HepG2 (cell line): ENCODE data around the gene NECAB2. TPM values are rescaled to one million over a fixed set of nuclear protein-coding genes. Genes with fewer than 3 reads are reported as not detected.

Source experiments
- ATF7 ChIP-seq, 2 experiments: fragments of 450-650 bp in 1 of 2; sonication (generic) in 1 of 2; formaldehyde crosslinking in 1 of 2; IDR thresholded peaks; 2 replicates each; pipeline versions ENCODE4 v1.4.0 to v1.6.1; 2016 to 2020; ENCODE audit warnings: antibody characterized with exemption in 1 of 2, mild to moderate bottlenecking in 1 of 2, missing genetic modification reagents in 1 of 2
- DNMT3B ChIP-seq: conservative IDR thresholded peaks from 2 replicates; pipeline ENCODE4 v1.6.1; 2016; ENCODE audit warnings: missing biosample characterization, control low read depth
- EHMT2 ChIP-seq: fragments of 200-600 bp; sonication (generic); IDR thresholded peaks from 2 replicates; pipeline ENCODE4 v1.7.0; 2017; ENCODE audit warnings: antibody characterized with exemption, low read depth, low read length, borderline replicate concordance
- ELF3 ChIP-seq: IDR thresholded peaks from 2 replicates; pipeline ENCODE4 v1.6.1; 2016; ENCODE audit warnings: missing genetic modification reagents, missing compliant biosample characterization
- HNF4G ChIP-seq, 2 experiments: sonication (generic) in 1 of 2; formaldehyde crosslinking in 1 of 2; IDR thresholded peaks; 2 replicates each; pipeline versions ENCODE4 v1.4.0 to v1.6.1; 2011 to 2020; ENCODE audit warnings: borderline replicate concordance in 2 of 2, low read depth in 2 of 2, mild to moderate bottlenecking in 2 of 2, low read length in 1 of 2, missing genetic modification reagents in 1 of 2, moderate library complexity in 1 of 2
- JUND ChIP-seq: sonication (generic); formaldehyde crosslinking; IDR thresholded peaks from 2 replicates; pipeline ENCODE4 v1.8.0; 2022; ENCODE audit warnings: mild to moderate bottlenecking, missing genetic modification reagents
- NR2C2 ChIP-seq: sonication (generic); formaldehyde crosslinking; IDR thresholded peaks from 2 replicates; pipeline ENCODE4 v1.4.0; 2020; ENCODE audit warnings: missing genetic modification reagents, mild to moderate bottlenecking, moderate library complexity, borderline replicate concordance
- TGIF2 ChIP-seq: IDR thresholded peaks from 2 replicates; pipeline ENCODE4 v1.6.1; 2016; ENCODE audit warnings: control low read depth, missing compliant biosample characterization
- ZFX ChIP-seq: sonication (generic); formaldehyde crosslinking; IDR thresholded peaks from 2 replicates; pipeline ENCODE4 v1.4.0; 2020; ENCODE audit warnings: mild to moderate bottlenecking, low read depth, missing genetic modification reagents, moderate library complexity
- ZNF383 ChIP-seq: sonication (generic); formaldehyde crosslinking; IDR thresholded peaks from 2 replicates; pipeline ENCODE4 v1.4.0; 2020; ENCODE audit warnings: missing genetic modification reagents, mild to moderate bottlenecking, borderline replicate concordance
- ZNF451 ChIP-seq: sonication (generic); formaldehyde crosslinking; IDR thresholded peaks from 2 replicates; pipeline ENCODE4 v1.5.0; 2020; ENCODE audit warnings: mild to moderate bottlenecking, missing genetic modification reagents
- ZNF615 ChIP-seq: sonication (generic); formaldehyde crosslinking; IDR thresholded peaks from 2 replicates; pipeline ENCODE4 v1.5.0; 2020; ENCODE audit warnings: mild to moderate bottlenecking, missing genetic modification reagents, borderline replicate concordance
- ZNF790 ChIP-seq: sonication (generic); formaldehyde crosslinking; IDR thresholded peaks from 2 replicates; pipeline ENCODE4 v1.8.0; 2022; ENCODE audit warnings: missing genetic modification reagents, mild to moderate bottlenecking, borderline replicate concordance
- ZNF878 ChIP-seq: sonication (generic); formaldehyde crosslinking; IDR thresholded peaks from 2 replicates; pipeline ENCODE4 v1.8.1; 2023; ENCODE audit warnings: mild to moderate bottlenecking, missing genetic modification reagents, moderate library complexity
- ZSCAN25 ChIP-seq: sonication (generic); formaldehyde crosslinking; IDR thresholded peaks from 2 replicates; pipeline ENCODE4 v1.8.0; 2022; ENCODE audit warnings: mild to moderate bottlenecking, missing genetic modification reagents
- ZSCAN30 ChIP-seq: sonication (generic); formaldehyde crosslinking; IDR thresholded peaks from 2 replicates; pipeline ENCODE4 v1.5.0; 2020; ENCODE audit warnings: mild to moderate bottlenecking, missing genetic modification reagents
- polyA plus RNA-seq, 8 experiments: library from polyadenylated mRNA; depleted of rRNA in 3 of 8; stranded (reverse) in 7 of 8; unstranded in 1 of 8; fragments of >200 nt; fragmentation: Illumina TruSeq in 4 of 8; extraction: Trizol in 4 of 8; gene quantifications; 2 replicates each; pipeline versions ENCODE4 v1.2.1 to v1.2.3, GENCODE V29; 2011 to 2016; ENCODE audit warnings: low read depth in 4 of 8, missing spikeins in 1 of 8, mixed read lengths in 1 of 8; ENCODE audit not compliant: insufficient read depth in 1 of 8
- total RNA-seq, 5 experiments: library from RNA; depleted of rRNA; stranded (reverse); fragments of >200 nt; fragmentation: Illumina TruSeq; extraction: Trizol; gene quantifications; 2 replicates each; pipeline ENCODE4 v1.2.3, GENCODE V29; 2016; ENCODE audit warnings: low read depth in 1 of 5
- TF ChIP-seq, protein P1 (sequence below): sonication (generic); formaldehyde crosslinking; conservative IDR thresholded peaks from 2 replicates; pipeline ENCODE4 v1.4.0; 2020; ENCODE audit warnings: missing genetic modification reagents
- TF ChIP-seq, protein P2 (sequence below): sonication (generic); formaldehyde crosslinking; IDR thresholded peaks from 2 replicates; pipeline ENCODE4 v1.4.0; 2020; ENCODE audit warnings: missing genetic modification reagents
- TF ChIP-seq, protein P3 (sequence below): sonication (generic); formaldehyde crosslinking; IDR thresholded peaks from 2 replicates; pipeline ENCODE4 v1.4.0; 2020; ENCODE audit warnings: missing genetic modification reagents

NECAB2 gene
- total and polyA plus RNA-seq, 2 of the 13 experiments (the other 11 are each of a cell fraction or from before 2014, with no cell fraction given), result 0.21 to 0.49 TPM

DNA sequence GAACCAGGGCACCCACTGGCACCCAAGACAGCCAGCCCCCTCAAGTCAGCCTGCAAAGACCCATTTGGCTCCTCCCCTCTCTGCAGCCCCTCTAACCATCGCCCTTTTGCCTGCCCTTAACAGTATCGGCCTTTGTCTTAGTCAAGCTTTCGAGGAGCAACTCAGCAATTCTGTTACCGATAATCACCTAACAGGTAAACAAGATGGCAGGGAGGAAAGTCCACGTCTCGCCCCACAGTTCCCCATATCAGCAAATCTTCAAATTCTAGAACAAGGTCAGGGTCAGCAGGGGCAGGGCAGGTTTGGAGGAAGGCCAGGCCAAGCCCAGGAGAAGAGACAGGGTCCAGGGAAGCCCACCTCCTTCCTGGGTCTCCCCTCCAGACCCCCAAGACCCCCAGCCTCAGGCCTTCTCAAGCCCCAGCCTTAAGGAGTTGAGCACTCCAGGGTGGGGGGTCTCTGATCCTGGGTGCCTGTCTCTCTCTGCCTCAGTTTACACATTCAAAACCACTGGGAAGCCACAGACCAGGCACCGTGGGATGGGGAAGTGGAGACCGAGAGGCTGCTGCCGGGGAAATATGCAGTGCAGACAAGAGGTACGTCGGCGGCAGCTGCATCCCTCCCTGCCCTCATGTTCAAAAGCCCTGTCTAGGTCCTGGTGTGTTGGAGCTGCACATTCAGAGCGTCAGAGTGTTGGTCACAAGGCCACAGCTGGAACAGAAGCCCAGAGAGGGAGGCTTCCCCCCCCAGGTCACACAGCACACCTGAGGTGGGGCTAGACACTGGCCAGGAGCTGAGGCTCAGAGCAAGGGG is 18.9 kb upstream of the NECAB2 start (continued):
- TF ChIP-seq, protein P1, sequence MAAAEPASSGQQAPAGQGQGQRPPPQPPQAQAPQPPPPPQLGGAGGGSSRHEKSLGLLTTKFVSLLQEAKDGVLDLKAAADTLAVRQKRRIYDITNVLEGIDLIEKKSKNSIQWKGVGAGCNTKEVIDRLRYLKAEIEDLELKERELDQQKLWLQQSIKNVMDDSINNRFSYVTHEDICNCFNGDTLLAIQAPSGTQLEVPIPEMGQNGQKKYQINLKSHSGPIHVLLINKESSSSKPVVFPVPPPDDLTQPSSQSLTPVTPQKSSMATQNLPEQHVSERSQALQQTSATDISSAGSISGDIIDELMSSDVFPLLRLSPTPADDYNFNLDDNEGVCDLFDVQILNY (CRISPR knock-in tag), result no peak
- no peak for TF ChIP-seq EHMT2
- no peak for TF ChIP-seq DNMT3B
- TF ChIP-seq ZNF790 (CRISPR knock-in tag), result no peak
- TF ChIP-seq ZSCAN30, result no peak
- no peak for TF ChIP-seq TGIF2 (CRISPR knock-in tag)
- TF ChIP-seq ZFX (CRISPR knock-in tag), result peak; percentile 56; the same call in 1 of the 2 replicates
- TF ChIP-seq ZSCAN25, result no peak
- TF ChIP-seq, protein P2, sequence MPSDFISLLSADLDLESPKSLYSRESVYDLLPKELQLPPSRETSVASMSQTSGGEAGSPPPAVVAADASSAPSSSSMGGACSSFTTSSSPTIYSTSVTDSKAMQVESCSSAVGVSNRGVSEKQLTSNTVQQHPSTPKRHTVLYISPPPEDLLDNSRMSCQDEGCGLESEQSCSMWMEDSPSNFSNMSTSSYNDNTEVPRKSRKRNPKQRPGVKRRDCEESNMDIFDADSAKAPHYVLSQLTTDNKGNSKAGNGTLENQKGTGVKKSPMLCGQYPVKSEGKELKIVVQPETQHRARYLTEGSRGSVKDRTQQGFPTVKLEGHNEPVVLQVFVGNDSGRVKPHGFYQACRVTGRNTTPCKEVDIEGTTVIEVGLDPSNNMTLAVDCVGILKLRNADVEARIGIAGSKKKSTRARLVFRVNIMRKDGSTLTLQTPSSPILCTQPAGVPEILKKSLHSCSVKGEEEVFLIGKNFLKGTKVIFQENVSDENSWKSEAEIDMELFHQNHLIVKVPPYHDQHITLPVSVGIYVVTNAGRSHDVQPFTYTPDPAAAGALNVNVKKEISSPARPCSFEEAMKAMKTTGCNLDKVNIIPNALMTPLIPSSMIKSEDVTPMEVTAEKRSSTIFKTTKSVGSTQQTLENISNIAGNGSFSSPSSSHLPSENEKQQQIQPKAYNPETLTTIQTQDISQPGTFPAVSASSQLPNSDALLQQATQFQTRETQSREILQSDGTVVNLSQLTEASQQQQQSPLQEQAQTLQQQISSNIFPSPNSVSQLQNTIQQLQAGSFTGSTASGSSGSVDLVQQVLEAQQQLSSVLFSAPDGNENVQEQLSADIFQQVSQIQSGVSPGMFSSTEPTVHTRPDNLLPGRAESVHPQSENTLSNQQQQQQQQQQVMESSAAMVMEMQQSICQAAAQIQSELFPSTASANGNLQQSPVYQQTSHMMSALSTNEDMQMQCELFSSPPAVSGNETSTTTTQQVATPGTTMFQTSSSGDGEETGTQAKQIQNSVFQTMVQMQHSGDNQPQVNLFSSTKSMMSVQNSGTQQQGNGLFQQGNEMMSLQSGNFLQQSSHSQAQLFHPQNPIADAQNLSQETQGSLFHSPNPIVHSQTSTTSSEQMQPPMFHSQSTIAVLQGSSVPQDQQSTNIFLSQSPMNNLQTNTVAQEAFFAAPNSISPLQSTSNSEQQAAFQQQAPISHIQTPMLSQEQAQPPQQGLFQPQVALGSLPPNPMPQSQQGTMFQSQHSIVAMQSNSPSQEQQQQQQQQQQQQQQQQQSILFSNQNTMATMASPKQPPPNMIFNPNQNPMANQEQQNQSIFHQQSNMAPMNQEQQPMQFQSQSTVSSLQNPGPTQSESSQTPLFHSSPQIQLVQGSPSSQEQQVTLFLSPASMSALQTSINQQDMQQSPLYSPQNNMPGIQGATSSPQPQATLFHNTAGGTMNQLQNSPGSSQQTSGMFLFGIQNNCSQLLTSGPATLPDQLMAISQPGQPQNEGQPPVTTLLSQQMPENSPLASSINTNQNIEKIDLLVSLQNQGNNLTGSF (CRISPR knock-in tag), result no peak
- TF ChIP-seq ZNF451, result 0 out of 2 replicates have a peak, but pooled peaks have one; percentile 29
- no peak for TF ChIP-seq JUND
- peak; percentile 80 for TF ChIP-seq HNF4G (IDR thresholded peaks at IDR 0.05; ENCODE audit: borderline replicate concordance, low read depth, low read length)
- TF ChIP-seq HNF4G (CRISPR knock-in tag; IDR thresholded peaks at IDR 0.05; ENCODE audit: borderline replicate concordance, low read depth), result peak; percentile 87; the same call in 1 of the 2 replicates
- no peak for TF ChIP-seq ZNF383
- TF ChIP-seq ATF7 (IDR thresholded peaks at IDR 0.05), result no peak
- TF ChIP-seq ATF7 (CRISPR knock-in tag; IDR thresholded peaks at IDR 0.05), result no peak
- TF ChIP-seq, protein P3, sequence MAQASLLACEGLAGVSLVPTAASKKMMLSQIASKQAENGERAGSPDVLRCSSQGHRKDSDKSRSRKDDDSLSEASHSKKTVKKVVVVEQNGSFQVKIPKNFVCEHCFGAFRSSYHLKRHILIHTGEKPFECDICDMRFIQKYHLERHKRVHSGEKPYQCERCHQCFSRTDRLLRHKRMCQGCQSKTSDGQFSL (CRISPR knock-in tag), result peak; percentile 100
- TF ChIP-seq ZNF878 (CRISPR knock-in tag), result no peak
- peak; percentile 54; the same call in 1 of the 2 replicates for TF ChIP-seq ELF3
- TF ChIP-seq ZNF615 (CRISPR knock-in tag), result no peak
- TF ChIP-seq NR2C2 (CRISPR knock-in tag), result peak; percentile 53; the same call in 1 of the 2 replicates
